HG03378 (cell line): ENCODE data around the gene PLA2G6.
"Not testable (repeated sequence)": the region's sequence is repeated elsewhere in the genome, so short reads cannot be mapped to it uniquely, and the experiment has no call there.

Experiments
- ATAC-seq: cut with Tn5 transposase; IDR thresholded peaks from one replicate; pipeline ENCODE4 v1.9.1; 2021; ENCODE audit warnings: mild to moderate bottlenecking, moderate library complexity; ENCODE audit not compliant: unreplicated experiment

PLA2G6 gene

GRCh38 chr22:38169116-38169515 lies 12.5 kb downstream of the PLA2G6 start:
- ATAC-seq: no peak

- no peak for ATAC-seq
Measured at GRCh38 chr22:38167988-38168407, 13.6 kb downstream of the PLA2G6 start.

GRCh38 chr22:38165922-38166593 lies 15.6 kb downstream of the PLA2G6 start:
- no peak for ATAC-seq

- no peak for ATAC-seq
Measured at GRCh38 chr22:38164551-38164918, 17.1 kb downstream of the PLA2G6 start.

- ATAC-seq: no peak
Measured at GRCh38 chr22:38163844-38164550, 17.6 kb downstream of the PLA2G6 start.

- no peak for ATAC-seq
Measured at GRCh38 chr22:38162881-38163843, 18.5 kb downstream of the PLA2G6 start.

- ATAC-seq: no peak
Measured at GRCh38 chr22:38155703-38156102, 25.9 kb downstream of the PLA2G6 start.

- not testable (repeated sequence) for ATAC-seq
Measured at GRCh38 chr22:38154563-38154915, 27.1 kb downstream of the PLA2G6 start.

- no peak for ATAC-seq
Measured at GRCh38 chr22:38153821-38154562, 27.6 kb downstream of the PLA2G6 start.

- ATAC-seq: no peak
Measured at GRCh38 chr22:38151126-38151500, 30.5 kb downstream of the PLA2G6 start.

- ATAC-seq: no peak
Measured at GRCh38 chr22:38148245-38148644, 33.4 kb downstream of the PLA2G6 start.

- ATAC-seq: not testable (repeated sequence)
Measured at GRCh38 chr22:38146166-38146565, 35.5 kb downstream of the PLA2G6 start.

- no peak for ATAC-seq
Measured at GRCh38 chr22:38144025-38144405, 37.6 kb downstream of the PLA2G6 start.

GRCh38 chr22:38142606-38143005 lies 39.0 kb downstream of the PLA2G6 start:
- no peak for ATAC-seq

GRCh38 chr22:38141217-38141973 lies 40.2 kb downstream of the PLA2G6 start:
- ATAC-seq: no peak

- ATAC-seq: no peak
Measured at GRCh38 chr22:38139901-38140300, 41.7 kb downstream of the PLA2G6 start.

GRCh38 chr22:38138961-38139360 lies 42.7 kb downstream of the PLA2G6 start:
- no peak for ATAC-seq

- no peak for ATAC-seq
Measured at GRCh38 chr22:38137876-38138687, 43.5 kb downstream of the PLA2G6 start.

- no peak for ATAC-seq
Measured at GRCh38 chr22:38136607-38137006, 45.0 kb downstream of the PLA2G6 start.
